HG03354 (cell line): Measurements from ENCODE around the gene NSRP1.

Experiments
- ATAC-seq: cut with Tn5 transposase; IDR thresholded peaks from one replicate; pipeline ENCODE4 v1.9.1; 2021; ENCODE audit warnings: mild to moderate bottlenecking; ENCODE audit not compliant: unreplicated experiment, poor library complexity, severe bottlenecking

The NSRP1 gene

DNA sequence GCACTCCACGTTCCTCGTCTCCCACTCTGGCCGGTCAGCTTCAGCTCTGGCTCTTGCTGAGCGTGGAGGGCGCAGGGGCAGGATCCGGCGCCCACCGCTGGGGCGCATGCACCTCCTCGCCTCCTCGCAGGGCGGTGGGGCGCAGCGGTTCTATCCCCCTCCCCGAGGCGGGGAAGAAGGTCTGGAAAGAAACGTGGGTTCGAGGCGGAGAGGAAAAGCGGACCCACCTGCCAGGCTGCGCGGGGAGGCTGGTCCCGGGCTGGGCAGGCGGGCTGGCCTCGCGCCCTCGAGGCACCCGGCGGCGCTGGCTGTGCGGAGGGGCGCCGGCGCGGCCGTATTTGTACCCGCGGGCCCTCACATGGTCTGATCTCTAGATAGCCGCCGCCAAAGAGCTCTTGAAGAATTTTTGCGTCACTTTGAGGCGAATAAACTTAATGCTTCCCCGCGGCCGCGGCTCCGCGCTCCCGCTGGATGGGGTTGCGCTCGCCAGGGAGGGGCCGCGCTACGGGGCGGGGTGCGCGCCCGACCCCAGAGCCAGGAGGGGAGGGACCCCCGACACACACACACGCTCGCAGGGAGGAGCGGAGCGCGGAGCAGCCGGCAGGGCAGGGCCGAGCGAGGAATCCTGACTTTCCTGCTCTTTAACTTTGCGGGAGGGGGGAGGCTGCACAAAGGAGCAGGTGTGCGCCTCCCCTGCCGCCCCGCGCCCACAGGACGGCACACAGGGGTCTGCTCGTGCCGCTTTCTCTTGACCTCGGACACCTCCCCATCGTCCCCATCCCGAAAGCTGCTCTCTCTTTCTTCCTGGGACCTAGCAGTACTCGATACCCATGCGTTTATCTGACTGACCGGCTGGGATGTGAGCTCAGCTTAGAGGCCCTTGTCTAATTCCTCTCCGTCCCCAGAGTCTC is 119.0 kb downstream of the NSRP1 start, which contains the start of gene SLC6A4:
TSS of gene SLC6A4 (minus strand) at position 312 of the 911 bp plus-strand sequence. CDS start 13,739 bp downstream, outside the sequence.
- no peak for ATAC-seq
